ENCODE data around the gene ALPL. TPM values are rescaled to one million over a fixed set of nuclear protein-coding genes. Genes with fewer than 3 reads are reported as not detected.

Gene ALPL
- total and polyA plus RNA-seq, 9 of the 15 experiments (the other 6 are each of a cell fraction or from before 2014, with no cell fraction given), result 0.04 to 0.38 (median 0.18) TPM; not detected in 4

GRCh38 chr1:21522525-21523038 lies 13.4 kb downstream of the ALPL start:
- H3K4me1 ChIP-seq (replicated peaks in 1 of 2; ENCODE audit: control insufficient read depth in 2 of 2, insufficient read depth in 2 of 2, low read length in 2 of 2), result no peaks in the 10 kb centered on the region
- WGBS (ENCODE audit: insufficient coverage, low coverage, missing lambda C conversion rate), result 5% methylated on average over 11 of the region's 11 CpGs
- H3K9me1 ChIP-seq (ENCODE audit: control insufficient read depth, insufficient read depth, low read length), result no peaks in the 10 kb centered on the region
- no peak overlapping the region for H3K4me2 ChIP-seq (ENCODE audit: insufficient read depth, low read length)
- H3K4me3 ChIP-seq, result no peak overlapping the region
- CTCF ChIA-PET (ENCODE audit: low intra/inter-chr PET ratio), result no interaction called here
- FAIRE-seq (no peak), ATAC-seq (no peak), DNase-seq (ENCODE audit: extremely low read depth in 1 of 4, low spot score in 3 of 4) (no peak)
- H2AFZ ChIP-seq (ENCODE audit: low read depth, low read length), result no peak overlapping the region
- H3K36me3 ChIP-seq (ENCODE audit: control insufficient read depth, insufficient read depth, low read length), result no peaks in the 10 kb centered on the region
- no peaks in the 10 kb centered on the region for H3K79me2 ChIP-seq (ENCODE audit: control insufficient read depth, insufficient read depth, low read length)
- BruUV-seq (replicated peaks), result no TSS peak
- intact Hi-C loops (cut with micrococcal nuclease) (no loop called here), in situ Hi-C loops (cut with MboI) (loop anchor here (25.0 kb wide), 1 partner anchor 140 kb away; the partner anchor contains the start of gene RAP1GAP)
- peaks cover 3% of the 10 kb centered on the region; the same call in 1 of the 2 replicates for H4K20me1 ChIP-seq (replicated peaks; ENCODE audit: control insufficient read depth, insufficient read depth, low read length)
- no peaks in the 10 kb centered on the region for H3K9me3 ChIP-seq (replicated peaks; ENCODE audit: control insufficient read depth, insufficient read depth, low read depth, low read length)
- peaks cover 25 to 59% of the 10 kb centered on the region in 2 experiments; a peak in 4 of 5 replicates for H3K27me3 ChIP-seq (ENCODE audit: control insufficient read depth in 2 of 2, insufficient read depth in 2 of 2, low read length in 2 of 2)
- no peak overlapping the region for H3K27ac ChIP-seq (ENCODE audit: extremely low read depth, low read depth, low read length)
- H3K9ac ChIP-seq (ENCODE audit: insufficient read depth in 1 of 2, low read depth in 2 of 2, low read length in 2 of 2), result no peak overlapping the region
- POLR2A ChIA-PET, result interaction anchor here (0.5 to 1.6 kb wide), 5 partner anchors 9 to 576 kb away, joined by 3 to 5 read pairs (median 3); no protein-coding TSS in a partner anchor
- no peak for TF ChIP-seq CHCHD3 (CRISPR knock-in tag; IDR thresholded peaks at IDR 0.05)
- no peak for TF ChIP-seq DMBX1 (CRISPR knock-in tag; IDR thresholded peaks at IDR 0.05; ENCODE audit: borderline replicate concordance)
- no peak for TF ChIP-seq U2AF2 (optimal IDR thresholded peaks at IDR 0.05; ENCODE audit: low read depth, low read length)
- peak; percentile 77 for TF ChIP-seq PKNOX1 (IDR thresholded peaks at IDR 0.05)
- no peak for TF ChIP-seq MBD1 (CRISPR knock-in tag; IDR thresholded peaks at IDR 0.05)
- no peak for TF ChIP-seq PBX2 (CRISPR knock-in tag; IDR thresholded peaks at IDR 0.05; ENCODE audit: low read depth)
- peak; percentile 74 for TF ChIP-seq PBX2 (tag; conservative IDR thresholded peaks at IDR 0.05; ENCODE audit: low read depth)
- no peak for TF ChIP-seq ADNP (tag; IDR thresholded peaks at IDR 0.05)
- no peak for TF ChIP-seq CBFA2T2 (conservative IDR thresholded peaks at IDR 0.05)
- TF ChIP-seq CBFB (CRISPR knock-in tag; IDR thresholded peaks at IDR 0.05), result no peak
- no peak for TF ChIP-seq TEAD4 (IDR thresholded peaks at IDR 0.05; ENCODE audit: low read length)
- TF ChIP-seq TEAD4 (CRISPR knock-in tag; IDR thresholded peaks at IDR 0.05; ENCODE audit: borderline replicate concordance), result no peak
- no peak for TF ChIP-seq CEBPG (CRISPR knock-in tag; IDR thresholded peaks at IDR 0.05)
- TF ChIP-seq CEBPG (tag; conservative IDR thresholded peaks at IDR 0.05 in 1 of 2, IDR thresholded peaks at IDR 0.05 in 1 of 2), result no peak
- TF ChIP-seq POLR2AphosphoS2 (IDR thresholded peaks at IDR 0.05; ENCODE audit: low read length), result no peak
- TF ChIP-seq ASH1L (IDR thresholded peaks at IDR 0.05; ENCODE audit: borderline replicate concordance, low read depth, partially characterized antibody), result no peak
- TF ChIP-seq GABPB2 (CRISPR knock-in tag; conservative IDR thresholded peaks at IDR 0.05), result no peak
- no peak for TF ChIP-seq BDP1 (IDR thresholded peaks at IDR 0.05; ENCODE audit: insufficient read depth, insufficient read length)
- TF ChIP-seq RFX7 (CRISPR knock-in tag; IDR thresholded peaks at IDR 0.05), result no peak
